Activated naive CD4-positive, alpha-beta T cell treated with anti-CD3 and anti-CD28 coated beads for 36 hours (primary cell): ENCODE data around the gene DDC. TPM values are rescaled to one million over a fixed set of nuclear protein-coding genes. Genes with fewer than 3 reads are reported as not detected.

Experiments
- CTCF ChIA-PET: fragments of 350-600 bp; sonication (Branson Sonifier 250); formaldehyde crosslinking; loops from one replicate; lab custom pipeline; 2021; ENCODE audit warnings: antibody characterized with exemption; lab: Charles Lee
- DNase-seq: peaks from one replicate; pipeline ENCODE4 v3.0.0-alpha.2; 2020
- H3K27ac Mint-ChIP-seq: one replicate; pipeline ENCODE4 v1.8.0; 2021; ENCODE audit warnings: mild to moderate bottlenecking, mixed read lengths
- H3K27me3 Mint-ChIP-seq: one replicate; pipeline ENCODE4 v1.8.0; 2021; ENCODE audit warnings: low read depth, mixed read lengths
- H3K36me3 Mint-ChIP-seq: one replicate; pipeline ENCODE4 v1.8.0; 2021; ENCODE audit warnings: low read depth, mixed read lengths
- H3K4me1 Mint-ChIP-seq: one replicate; pipeline ENCODE4 v1.8.0; 2021; ENCODE audit warnings: low read depth, mixed read lengths
- H3K4me3 Mint-ChIP-seq: one replicate; pipeline ENCODE4 v1.8.0; 2021; ENCODE audit warnings: mild to moderate bottlenecking, moderate library complexity, mixed read lengths
- H3K9me3 Mint-ChIP-seq: one replicate; pipeline ENCODE4 v1.8.0; 2021; ENCODE audit warnings: mixed read lengths
- intact Hi-C: fragments of 100-400 bp; cut with micrococcal nuclease; formaldehyde crosslinking; loops from one replicate; pipeline ENCODE4 v1.15.1; 2023
- total RNA-seq, 2 experiments: library from RNA; stranded (reverse); gene quantifications; one replicate each; pipeline ENCODE4 v1.2.3, GENCODE V29; 2021

The DDC gene
- total RNA-seq, 2 experiments from 2014 or later = 0.38 TPM; not detected in 1

- H3K36me3 Mint-ChIP-seq = no peaks in the 10 kb centered on the region
- H3K9me3 Mint-ChIP-seq = no peaks in the 10 kb centered on the region
- no peaks in the 10 kb centered on the region for H3K4me1 Mint-ChIP-seq
- CTCF ChIA-PET = no interaction called here
- no peaks in the 10 kb centered on the region for H3K27me3 Mint-ChIP-seq
- H3K27ac Mint-ChIP-seq = no peak overlapping the region
- no peak for DNase-seq
- intact Hi-C loops = no loop called here
- H3K4me3 Mint-ChIP-seq = no peak overlapping the region
These were observed 76.8 kb downstream of the DDC start for GRCh38 chr7:50488379-50488778.

GRCh38 chr7:50486512-50486911, 78.7 kb downstream of the DDC start:
- DNase-seq = no peak
- Mint-ChIP-seq H3K9me3 (no peaks in the 10 kb centered on the region), H3K27me3 (no peaks in the 10 kb centered on the region), H3K36me3 (no peaks in the 10 kb centered on the region), H3K4me3 (no peak overlapping the region), H3K4me1 (no peaks in the 10 kb centered on the region), H3K27ac (no peak overlapping the region)
- intact Hi-C loops = no loop called here
- CTCF ChIA-PET = interaction anchor here (0.6 kb wide), 1 partner anchor 884 kb away, joined by 3 read pairs; no protein-coding TSS in a partner anchor

- CTCF ChIA-PET = interaction anchor here (0.8 kb wide), 1 partner anchor 14 kb away, joined by 3 read pairs; no protein-coding TSS in a partner anchor
- H3K27me3 Mint-ChIP-seq = no peaks in the 10 kb centered on the region
- no peak for DNase-seq
- H3K36me3 Mint-ChIP-seq = no peaks in the 10 kb centered on the region
- intact Hi-C loops = no loop called here
- no peak overlapping the region for H3K4me3 Mint-ChIP-seq
- H3K27ac Mint-ChIP-seq = no peak overlapping the region
- H3K4me1 Mint-ChIP-seq = no peaks in the 10 kb centered on the region
- H3K9me3 Mint-ChIP-seq = no peaks in the 10 kb centered on the region
These were observed 83.3 kb downstream of the DDC start for GRCh38 chr7:50481867-50482266.

GRCh38 chr7:50480797-50481196, 84.4 kb downstream of the DDC start:
- H3K36me3 Mint-ChIP-seq = no peaks in the 10 kb centered on the region
- DNase-seq = no peak
- H3K9me3 Mint-ChIP-seq = no peaks in the 10 kb centered on the region
- intact Hi-C loops = no loop called here
- no peaks in the 10 kb centered on the region for H3K27me3 Mint-ChIP-seq
- no peak overlapping the region for H3K4me3 Mint-ChIP-seq
- H3K4me1 Mint-ChIP-seq = no peaks in the 10 kb centered on the region
- H3K27ac Mint-ChIP-seq = no peak overlapping the region
- CTCF ChIA-PET = interaction anchor here (0.8 to 1.2 kb wide), 2 partner anchors 13 kb away, joined by 3 to 8 read pairs; no protein-coding TSS in a partner anchor

GRCh38 chr7:50479743-50480517, 85.3 kb downstream of the DDC start:
- Mint-ChIP-seq H3K27ac (no peak overlapping the region), H3K4me3 (no peak overlapping the region)

GRCh38 chr7:50477640-50478039, 87.6 kb downstream of the DDC start:
- Mint-ChIP-seq H3K36me3 (no peaks in the 10 kb centered on the region), H3K9me3 (no peaks in the 10 kb centered on the region), H3K27ac (no peak overlapping the region), H3K4me1 (peaks cover 3% of the 10 kb centered on the region), H3K4me3 (no peak overlapping the region), H3K27me3 (no peaks in the 10 kb centered on the region)
- CTCF ChIA-PET = interaction anchor here (1.5 kb wide), 1 partner anchor 10 kb away, joined by 9 read pairs; no protein-coding TSS in a partner anchor
- intact Hi-C loops = no loop called here
- no peak for DNase-seq

More at GRCh38 chr7:50479743-50480517, 85.3 kb downstream of the DDC start:
- H3K27me3 Mint-ChIP-seq = no peaks in the 10 kb centered on the region
- CTCF ChIA-PET = interaction anchor here (0.6 to 1.2 kb wide), 3 partner anchors 11 to 639 kb away, joined by 4 to 8 read pairs (median 5); no protein-coding TSS in a partner anchor
- DNase-seq = no peak
- no peaks in the 10 kb centered on the region for H3K36me3 Mint-ChIP-seq
- H3K9me3 Mint-ChIP-seq = no peaks in the 10 kb centered on the region
- H3K4me1 Mint-ChIP-seq = peaks cover under 1% of the 10 kb centered on the region
- intact Hi-C loops = no loop called here

- Mint-ChIP-seq H3K27ac (no peak overlapping the region), H3K27me3 (no peaks in the 10 kb centered on the region), H3K4me1 (peaks cover 3% of the 10 kb centered on the region), H3K36me3 (no peaks in the 10 kb centered on the region), H3K4me3 (no peak overlapping the region), H3K9me3 (no peaks in the 10 kb centered on the region)
- DNase-seq = no peak
- CTCF ChIA-PET = interaction anchor here (1.5 kb wide), 1 partner anchor 9 kb away, joined by 9 read pairs; no protein-coding TSS in a partner anchor
- intact Hi-C loops = no loop called here
These were observed 88.1 kb downstream of the DDC start for GRCh38 chr7:50476953-50477625.

- H3K27me3 Mint-ChIP-seq = no peaks in the 10 kb centered on the region
- H3K9me3 Mint-ChIP-seq = no peaks in the 10 kb centered on the region
- H3K4me3 Mint-ChIP-seq = no peak overlapping the region
- intact Hi-C loops = no loop called here
- H3K27ac Mint-ChIP-seq = no peak overlapping the region
- peaks cover 3% of the 10 kb centered on the region for H3K4me1 Mint-ChIP-seq
- no peaks in the 10 kb centered on the region for H3K36me3 Mint-ChIP-seq
- peak; percentile 55 for DNase-seq
- CTCF ChIA-PET = interaction anchor here (0.6 to 1.4 kb wide), 2 partner anchors 8 to 310 kb away, joined by 3 to 5 read pairs; no protein-coding TSS in a partner anchor
These were observed 89.9 kb downstream of the DDC start for GRCh38 chr7:50475340-50475739.

GRCh38 chr7:50474382-50475160, 90.6 kb downstream of the DDC start:
- Mint-ChIP-seq H3K27ac (no peak overlapping the region), H3K4me3 (no peak overlapping the region), H3K9me3 (no peaks in the 10 kb centered on the region), H3K27me3 (no peaks in the 10 kb centered on the region), H3K36me3 (no peaks in the 10 kb centered on the region), H3K4me1 (peaks cover 3% of the 10 kb centered on the region)
- no peak for DNase-seq
- intact Hi-C loops = no loop called here
- CTCF ChIA-PET = interaction anchor here (0.6 to 1.6 kb wide), 5 partner anchors 138 to 667 kb away, joined by 3 to 6 read pairs (median 3); no protein-coding TSS in a partner anchor

GRCh38 chr7:50473531-50473930, 91.7 kb downstream of the DDC start:
- CTCF ChIA-PET = interaction anchor here (0.6 to 1.6 kb wide), 4 partner anchors 159 to 668 kb away, joined by 3 to 6 read pairs (median 4); no protein-coding TSS in a partner anchor
- DNase-seq = no peak
- Mint-ChIP-seq H3K9me3 (no peaks in the 10 kb centered on the region), H3K27ac (no peak overlapping the region), H3K4me1 (peaks cover 3% of the 10 kb centered on the region), H3K4me3 (no peak overlapping the region), H3K27me3 (no peaks in the 10 kb centered on the region), H3K36me3 (no peaks in the 10 kb centered on the region)
- intact Hi-C loops = no loop called here

- no peak for DNase-seq
- intact Hi-C loops = no loop called here
- Mint-ChIP-seq H3K27ac (no peak overlapping the region), H3K27me3 (no peaks in the 10 kb centered on the region), H3K36me3 (no peaks in the 10 kb centered on the region), H3K4me3 (no peak overlapping the region), H3K4me1 (peaks cover 10% of the 10 kb centered on the region), H3K9me3 (no peaks in the 10 kb centered on the region)
- CTCF ChIA-PET = interaction anchor here (1.6 kb wide), 1 partner anchor 160 kb away, joined by 3 read pairs; no protein-coding TSS in a partner anchor
These were observed 92.8 kb downstream of the DDC start for GRCh38 chr7:50472427-50472826.
